ENCODE measurements around the gene ZBTB7C.

GRCh38 chr18:48167897-48168253, 241.3 kb downstream of the ZBTB7C start:
- TF ChIP-seq, protein P1, sequence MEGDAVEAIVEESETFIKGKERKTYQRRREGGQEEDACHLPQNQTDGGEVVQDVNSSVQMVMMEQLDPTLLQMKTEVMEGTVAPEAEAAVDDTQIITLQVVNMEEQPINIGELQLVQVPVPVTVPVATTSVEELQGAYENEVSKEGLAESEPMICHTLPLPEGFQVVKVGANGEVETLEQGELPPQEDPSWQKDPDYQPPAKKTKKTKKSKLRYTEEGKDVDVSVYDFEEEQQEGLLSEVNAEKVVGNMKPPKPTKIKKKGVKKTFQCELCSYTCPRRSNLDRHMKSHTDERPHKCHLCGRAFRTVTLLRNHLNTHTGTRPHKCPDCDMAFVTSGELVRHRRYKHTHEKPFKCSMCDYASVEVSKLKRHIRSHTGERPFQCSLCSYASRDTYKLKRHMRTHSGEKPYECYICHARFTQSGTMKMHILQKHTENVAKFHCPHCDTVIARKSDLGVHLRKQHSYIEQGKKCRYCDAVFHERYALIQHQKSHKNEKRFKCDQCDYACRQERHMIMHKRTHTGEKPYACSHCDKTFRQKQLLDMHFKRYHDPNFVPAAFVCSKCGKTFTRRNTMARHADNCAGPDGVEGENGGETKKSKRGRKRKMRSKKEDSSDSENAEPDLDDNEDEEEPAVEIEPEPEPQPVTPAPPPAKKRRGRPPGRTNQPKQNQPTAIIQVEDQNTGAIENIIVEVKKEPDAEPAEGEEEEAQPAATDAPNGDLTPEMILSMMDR (conservative IDR thresholded peaks at IDR 0.05), result no peak
- TF ChIP-seq ZFX (IDR thresholded peaks at IDR 0.05), result no peak
